Measurements from ENCODE around the gene SSBP3.

Gene SSBP3

DNA sequence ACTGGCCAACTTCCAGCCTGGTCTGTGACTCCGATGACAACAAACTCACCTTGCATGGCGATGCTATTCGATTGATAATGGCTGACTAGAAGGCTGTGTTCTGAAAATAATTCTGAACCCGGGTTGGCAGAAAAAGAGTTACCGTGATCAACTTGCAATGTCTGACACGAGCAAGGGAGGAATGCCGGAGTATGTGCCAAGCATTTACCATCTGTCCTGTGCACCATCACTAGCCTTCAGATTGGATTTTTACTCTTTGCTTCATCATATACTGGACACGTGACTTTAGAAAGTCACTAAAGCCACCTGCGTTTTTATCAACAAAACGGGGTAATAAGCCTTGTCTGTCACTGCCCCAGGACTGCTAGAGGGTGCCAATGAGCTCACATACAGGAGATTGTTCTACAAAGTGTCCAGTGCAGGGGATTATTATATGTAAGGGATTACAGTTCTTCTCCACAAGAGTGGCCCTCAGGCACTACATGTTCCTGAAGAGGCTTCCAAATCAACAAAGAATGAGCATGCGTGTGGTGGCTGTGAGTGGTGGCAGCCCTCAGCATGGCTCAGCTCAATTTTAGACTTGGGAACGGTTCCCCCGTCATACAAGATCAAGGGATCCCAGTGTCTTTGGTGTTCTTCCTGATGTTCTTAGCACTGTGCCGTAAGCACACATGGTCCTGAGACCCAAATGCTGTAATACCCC lies 35.8 kb downstream of the SSBP3 start:
- no peak for DNase-seq

DNA sequence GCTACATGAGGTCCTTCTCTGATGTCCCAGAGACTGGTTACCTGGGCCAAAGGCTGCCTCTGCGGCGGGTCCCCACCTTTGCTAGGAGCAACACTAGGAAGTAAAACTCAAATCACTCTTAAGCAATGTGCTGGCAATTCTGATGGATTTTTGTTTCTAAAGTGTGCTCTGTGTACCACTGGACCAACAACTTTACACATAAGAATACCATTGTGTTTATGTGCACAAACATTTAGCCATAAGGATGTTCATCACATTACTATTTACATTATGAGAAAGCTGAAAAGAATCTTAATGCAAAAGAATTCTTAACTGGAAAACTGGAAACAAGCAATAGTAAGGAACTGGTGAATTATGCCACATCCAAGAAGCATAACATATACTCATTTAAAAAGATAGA lies 38.6 kb downstream of the SSBP3 start:
- no peak for DNase-seq

DNA sequence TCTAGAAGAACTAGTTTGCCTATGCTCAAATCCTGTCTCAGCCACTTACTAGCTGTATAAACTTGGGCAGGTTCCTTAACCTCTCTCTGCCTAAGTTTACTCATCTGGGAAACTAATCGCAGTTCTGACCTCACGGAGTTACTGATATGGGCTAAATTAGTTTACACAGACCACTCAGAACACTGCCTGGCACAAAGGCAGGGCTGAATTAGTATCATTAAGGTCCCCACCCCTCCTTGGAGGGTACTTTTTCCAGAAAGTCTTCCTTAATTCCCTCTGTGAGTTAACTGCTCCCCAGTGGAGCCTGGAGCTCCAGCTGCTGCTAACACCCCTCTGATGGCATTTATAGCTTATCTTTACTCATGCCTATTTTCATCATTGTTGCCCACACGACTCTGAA lies 40.3 kb downstream of the SSBP3 start:
- no peak for DNase-seq

DNA sequence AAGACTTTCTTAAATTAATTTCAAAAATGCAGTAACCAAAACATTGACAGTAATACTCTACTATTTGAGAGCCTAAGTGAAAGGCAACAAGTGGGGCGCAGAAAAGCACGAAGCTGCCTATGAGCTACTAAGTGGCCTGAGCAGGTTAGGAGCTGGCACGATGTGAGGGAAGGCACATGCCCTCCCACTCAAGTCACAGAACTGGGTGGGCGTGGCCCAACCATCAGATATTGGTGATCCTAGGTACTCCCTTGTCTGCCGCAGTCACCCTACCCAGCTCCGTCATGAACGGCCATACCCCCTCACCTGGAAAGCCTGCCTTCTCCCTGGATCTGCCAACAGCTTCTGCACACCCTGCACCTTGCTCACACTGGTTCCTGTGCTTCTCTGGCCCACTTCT lies 40.8 kb downstream of the SSBP3 start:
- DNase-seq, result no peak

DNA sequence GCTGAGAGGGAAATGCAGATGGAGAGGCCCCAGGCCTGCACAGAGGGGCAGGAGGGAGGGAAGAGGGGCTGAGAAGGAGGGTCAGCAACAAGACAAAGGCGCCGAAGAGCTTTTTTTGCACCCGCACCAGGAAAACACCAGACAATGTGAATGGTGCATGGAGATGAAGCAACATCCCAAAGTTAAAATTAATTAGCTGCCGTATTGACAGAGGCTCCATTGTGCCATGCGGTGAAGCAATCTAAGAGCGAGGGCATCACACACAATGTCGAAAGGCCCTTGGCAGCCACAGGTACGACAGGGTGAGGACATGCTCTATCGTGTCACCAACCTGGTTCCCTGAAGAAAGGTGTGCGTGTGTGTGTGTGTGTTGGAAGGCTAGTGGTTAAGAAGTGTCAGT lies 41.2 kb downstream of the SSBP3 start:
- DNase-seq, result no peak

DNA sequence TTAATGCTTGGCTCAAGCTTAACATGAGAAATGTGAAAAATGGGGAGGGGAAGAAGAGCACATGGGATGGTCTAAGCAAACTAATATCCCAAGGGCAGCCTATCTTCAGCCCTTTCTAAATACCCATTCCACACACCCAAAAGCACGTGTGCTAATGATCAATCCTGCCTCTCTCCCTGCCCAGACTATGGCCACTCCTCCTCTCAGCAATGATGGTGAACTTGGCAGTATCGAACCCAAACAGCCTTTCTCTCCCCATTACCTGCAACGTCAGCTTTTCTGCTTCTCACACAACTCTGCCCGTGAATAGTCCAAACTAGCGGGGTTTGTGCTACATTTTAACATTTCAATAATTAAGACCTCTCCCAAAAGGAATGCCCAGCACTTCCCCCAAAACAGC lies 41.6 kb downstream of the SSBP3 start:
- no peak for DNase-seq

DNA sequence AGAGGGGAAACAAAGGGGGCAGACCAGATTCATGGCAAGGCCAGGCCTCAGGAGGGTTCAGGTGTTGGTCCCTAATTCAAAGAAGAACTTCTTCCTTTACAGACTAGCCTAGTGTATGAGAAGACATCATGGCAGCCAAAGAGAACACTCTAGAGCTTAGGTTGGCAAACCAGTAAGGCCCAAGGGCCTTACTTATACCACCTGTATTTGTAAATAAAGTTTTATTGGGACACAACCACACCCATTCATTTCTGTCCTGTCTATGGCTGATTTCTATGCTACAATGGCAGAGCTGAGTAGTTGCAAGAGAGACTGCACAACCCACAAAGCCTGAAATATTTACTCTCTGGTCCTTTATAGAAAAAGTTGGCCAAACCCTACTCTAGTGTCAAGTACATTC lies 42.3 kb downstream of the SSBP3 start:
- DNase-seq, result no peak

DNA sequence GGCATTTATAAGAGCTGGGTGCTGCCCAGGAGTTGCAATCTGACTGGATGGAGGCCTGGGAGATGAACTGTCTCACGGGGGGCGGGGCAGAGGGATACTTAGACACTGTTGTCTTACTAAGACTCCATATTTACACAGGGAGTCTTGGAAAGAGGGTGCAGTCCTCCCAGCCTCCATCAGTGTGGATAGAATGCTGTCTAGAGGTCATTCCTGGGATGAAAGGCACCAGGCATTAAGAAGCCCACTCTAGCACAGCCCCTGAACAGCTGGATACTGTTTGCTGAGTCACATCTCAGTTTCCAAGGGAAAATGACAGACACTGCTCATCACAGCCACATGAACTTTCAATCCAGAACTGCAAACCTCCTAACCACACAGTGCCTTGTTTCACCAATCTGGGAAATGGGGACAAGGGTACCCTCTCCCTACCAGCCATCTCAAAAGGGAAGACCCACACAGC lies 43.3 kb downstream of the SSBP3 start:
- no peak for DNase-seq

DNA sequence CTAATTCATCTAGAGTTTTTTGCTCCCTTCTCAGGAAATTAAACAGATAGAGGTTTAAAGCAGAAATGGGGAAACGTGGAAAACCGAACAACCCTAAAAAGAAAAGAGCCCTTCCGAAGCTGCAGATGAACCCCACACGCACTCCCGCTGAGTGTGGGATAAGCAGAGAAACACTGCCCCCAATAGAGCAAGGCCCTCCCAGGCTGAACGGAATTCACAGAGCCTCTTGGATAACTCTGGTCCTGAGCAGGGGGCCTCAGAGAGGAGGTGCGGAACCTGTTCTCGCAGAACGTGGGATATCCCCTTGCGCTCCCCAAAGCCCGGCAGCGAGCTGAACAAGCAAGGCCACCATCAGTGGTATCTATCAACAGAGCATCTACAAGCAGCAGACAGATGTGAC lies 44.9 kb downstream of the SSBP3 start:
- no peak for DNase-seq

DNA sequence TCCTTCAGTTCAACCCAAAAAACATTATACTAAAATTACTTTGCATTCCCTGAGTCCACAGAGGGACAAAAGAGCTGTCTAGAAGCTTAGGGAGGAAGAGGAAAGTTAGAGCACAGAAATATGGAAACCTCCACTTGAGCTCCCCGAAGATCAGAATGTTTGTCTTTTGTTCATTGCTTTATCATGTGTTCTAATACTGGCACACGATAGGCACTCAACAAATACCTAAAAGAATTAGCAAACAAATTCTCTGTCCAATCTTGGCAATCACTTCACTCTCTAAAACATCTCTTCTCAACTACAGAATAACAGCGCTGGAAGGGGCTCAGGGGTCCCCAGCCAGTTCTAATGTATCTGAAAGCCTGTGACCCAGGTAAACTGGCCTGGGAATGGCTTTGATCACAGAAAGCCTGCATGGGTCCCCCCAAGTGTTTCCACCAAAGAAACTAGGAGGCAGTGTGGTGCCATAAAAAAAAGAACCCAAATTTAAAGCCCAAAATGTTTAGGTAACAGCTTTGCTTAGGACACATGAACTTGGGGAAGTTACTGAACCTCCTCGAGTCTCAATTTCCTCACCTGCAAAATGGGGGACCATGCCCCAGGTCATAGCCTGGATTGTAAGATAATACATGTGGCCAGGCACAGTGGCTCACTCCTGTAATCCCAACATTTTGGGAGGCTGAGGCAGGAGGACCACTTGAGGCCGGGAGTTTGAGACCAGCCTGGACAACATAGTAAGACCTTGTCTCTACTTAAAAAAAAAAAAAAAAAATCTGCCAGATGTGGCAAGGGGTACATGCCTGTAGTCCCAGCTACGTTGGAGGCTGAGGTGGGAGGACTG lies 45.8 kb downstream of the SSBP3 start:
- DNase-seq, result no peak

DNA sequence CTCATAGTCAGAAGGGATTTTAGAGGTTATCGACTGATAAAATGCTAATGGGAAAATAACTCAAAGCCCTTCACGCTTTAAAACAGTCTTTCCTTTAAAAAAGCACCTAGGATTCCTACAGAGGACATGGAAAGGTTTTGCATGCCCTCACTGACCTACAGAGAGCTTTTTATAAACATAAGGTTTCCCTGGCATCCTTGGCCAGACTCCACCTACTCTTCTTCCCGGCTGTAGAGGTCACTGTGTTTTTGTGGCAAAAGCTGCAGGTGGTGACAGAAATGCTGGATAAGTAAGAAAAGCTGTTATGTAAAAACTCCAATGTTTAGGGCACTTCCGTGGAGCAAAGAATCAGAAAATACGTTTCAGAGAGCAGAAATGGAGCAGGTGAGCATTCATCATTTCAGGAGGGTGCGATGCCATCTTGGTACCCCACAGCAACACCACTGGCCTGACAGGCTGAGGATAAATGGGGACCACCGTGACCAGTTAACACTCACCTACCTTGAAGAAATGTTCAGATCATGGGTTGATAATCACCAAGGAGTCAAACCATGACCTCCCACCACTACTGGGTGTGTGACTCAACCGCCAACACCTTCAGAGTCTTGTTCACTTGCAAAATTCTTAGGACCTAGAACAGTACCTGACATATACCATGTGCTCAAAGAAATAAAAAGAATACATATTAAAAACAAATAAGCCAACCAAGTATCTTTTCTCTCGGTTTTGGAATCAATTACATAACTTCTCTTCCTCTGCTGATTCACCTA lies 46.6 kb downstream of the SSBP3 start:
- no peak for DNase-seq

DNA sequence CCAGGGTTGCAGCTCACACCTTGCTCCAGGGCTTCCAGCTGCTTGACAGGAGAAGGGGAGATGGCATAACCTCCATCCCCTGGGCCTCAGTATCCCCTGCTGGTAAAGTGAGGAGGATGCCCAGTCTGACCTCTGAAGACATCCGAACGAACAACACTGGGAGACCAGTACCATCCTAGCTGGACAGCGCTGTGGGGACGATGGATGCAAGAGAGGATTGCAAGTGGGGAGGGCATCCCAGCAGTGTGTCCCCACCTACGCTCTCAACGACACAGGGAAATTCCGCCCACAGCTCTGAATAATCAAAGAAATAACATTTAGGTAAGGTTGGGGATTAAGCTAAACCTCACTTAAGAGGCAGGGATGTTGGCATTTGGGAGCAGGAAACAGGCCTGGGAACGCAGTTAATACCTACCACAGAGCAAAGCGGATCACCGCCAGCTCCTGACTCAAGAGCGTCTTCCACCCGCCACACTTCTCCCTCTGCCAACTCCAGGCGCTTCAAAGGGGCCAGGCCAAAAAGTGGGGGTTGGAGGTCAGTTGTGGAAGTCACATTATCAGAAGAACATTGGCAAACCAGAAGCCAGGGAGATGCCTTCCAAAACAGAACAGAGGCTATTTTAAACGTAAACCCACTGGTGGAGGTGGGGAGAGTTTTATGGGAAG lies 47.6 kb downstream of the SSBP3 start:
- DNase-seq, result no peak

DNA sequence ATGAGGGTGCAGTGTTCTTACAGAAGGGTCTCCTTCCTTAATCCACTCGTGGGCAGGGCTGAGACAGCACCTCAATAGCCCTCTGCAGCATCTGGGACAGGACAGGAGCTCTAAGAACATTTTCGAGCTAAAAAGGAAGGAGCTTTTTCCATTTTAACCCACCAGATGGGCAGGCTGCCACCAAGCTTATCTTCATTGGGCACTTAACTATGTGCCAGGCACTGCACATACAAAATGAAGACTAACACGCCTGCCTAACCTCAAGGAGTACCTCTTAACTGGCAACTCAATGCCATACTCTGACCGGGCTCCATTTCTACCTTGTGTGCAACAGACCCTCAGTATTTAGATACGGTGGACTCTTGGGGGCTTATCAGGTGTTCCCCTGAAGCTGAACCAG lies 48.2 kb downstream of the SSBP3 start:
- no peak for DNase-seq

DNA sequence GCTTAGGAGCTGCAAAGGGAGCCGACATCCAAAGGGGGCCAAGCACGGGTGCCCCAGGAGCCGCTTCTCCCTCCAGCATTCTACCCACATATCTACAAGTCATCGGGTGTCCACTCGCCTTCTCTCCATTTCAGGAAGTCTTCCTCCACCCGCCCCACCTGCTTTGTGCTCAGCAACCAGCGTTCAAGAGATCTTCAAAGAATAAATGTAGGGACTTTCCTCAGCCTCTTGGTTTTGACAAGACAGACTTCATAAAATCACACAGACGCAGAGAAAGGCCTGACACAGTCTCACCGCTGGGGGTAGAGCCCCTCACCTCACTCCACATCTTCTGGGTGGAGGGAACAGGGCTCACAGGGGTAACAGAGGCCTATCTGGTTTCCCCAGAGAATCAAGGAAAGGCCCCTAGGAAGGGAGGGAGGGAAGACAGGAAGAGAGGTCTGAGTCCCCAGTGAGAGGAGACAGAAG lies 49.5 kb downstream of the SSBP3 start:
- no peak for DNase-seq

DNA sequence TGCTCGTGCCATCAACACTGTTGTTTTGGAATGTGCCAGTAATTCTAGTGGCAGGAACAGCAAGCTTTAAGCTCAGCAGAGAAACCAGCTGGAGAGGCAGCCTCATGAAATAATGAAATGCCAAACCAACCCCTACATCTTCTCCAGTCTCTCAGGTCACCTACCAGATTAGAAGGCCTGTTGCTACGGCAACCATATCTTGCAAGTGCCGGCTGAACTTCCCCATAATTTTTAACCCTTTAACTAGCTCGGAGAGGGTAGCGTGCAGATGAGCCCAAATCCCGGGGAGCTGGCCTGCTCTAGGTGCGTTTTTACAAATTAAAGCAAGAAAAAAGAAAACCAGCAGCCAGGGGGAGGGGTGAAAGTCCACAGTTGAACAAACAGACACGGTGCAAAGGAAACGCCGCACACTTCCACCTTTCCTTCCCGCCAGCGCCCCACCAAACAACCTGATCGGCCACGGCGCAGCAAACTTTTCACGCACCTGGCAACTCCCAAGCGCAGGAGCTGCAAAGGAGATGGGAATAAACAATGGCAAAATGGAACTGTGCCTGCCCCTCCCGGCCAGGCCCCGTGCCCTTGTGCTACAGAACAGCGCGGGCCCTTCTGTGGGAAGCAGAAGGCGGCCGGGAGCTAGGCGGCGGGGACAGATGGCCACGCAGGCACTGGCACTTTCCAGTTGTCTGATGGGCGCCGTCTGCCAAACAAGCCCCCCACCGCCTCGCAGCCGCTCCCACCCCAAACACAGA lies 50.1 kb downstream of the SSBP3 start:
- DNase-seq, result no peak

DNA sequence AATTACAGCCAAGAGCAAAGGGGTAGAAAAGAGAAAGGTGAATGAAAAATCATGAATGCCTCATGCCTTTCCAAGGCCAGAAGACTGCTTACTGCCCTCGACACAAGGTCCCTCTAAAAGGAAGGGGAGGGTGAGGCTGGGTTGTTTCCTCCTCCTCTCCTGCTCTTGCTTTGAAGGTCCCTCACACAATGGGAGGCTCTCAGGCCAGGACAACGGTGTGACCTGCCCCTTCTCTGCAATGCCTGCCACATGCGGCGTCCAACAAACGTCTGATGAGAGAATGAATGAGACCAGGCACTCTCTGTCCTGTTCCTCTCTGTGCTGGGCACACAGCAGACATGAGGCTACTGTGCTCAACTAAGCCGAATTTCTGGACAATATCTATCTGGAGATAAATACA lies 51.3 kb downstream of the SSBP3 start:
- no peak for DNase-seq

DNA sequence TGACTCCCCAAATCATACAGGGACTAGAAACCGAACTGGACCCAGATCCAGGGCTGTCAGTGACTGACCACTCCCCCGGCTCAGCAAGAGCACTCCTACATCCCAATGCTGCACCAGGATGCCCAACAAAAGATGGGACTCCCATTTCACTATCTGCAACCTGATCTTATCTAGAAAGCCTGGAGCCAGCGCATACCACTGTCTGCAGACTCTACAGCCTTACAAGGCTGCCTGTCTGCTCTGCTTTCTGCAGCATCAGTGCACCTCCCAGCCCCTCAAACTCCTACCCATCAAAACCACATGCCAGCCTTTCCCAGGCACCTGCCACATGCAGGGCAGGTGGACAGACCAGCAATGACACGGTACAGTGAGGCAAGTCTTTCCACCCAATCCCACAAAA lies 52.2 kb downstream of the SSBP3 start:
- DNase-seq, result no peak

DNA sequence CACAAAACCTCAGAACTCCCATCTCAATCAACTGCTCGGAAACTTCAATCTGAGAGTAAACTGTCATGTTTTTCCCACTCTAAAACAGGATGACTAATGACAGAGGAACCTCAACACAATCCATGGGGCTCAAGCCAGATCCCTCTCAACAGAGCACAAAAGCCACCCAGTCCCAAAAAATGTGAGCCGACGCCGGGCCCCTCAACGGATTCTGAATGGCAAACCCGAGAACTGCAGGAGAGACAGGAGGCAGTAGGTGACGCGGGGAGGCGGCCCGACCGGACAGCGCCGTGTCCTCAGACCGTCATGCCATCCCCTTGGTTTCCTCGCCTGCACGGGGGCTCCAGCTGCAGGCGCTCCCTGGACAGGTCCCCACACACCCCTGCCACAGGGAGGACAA lies 53.4 kb downstream of the SSBP3 start:
- no peak for DNase-seq

DNA sequence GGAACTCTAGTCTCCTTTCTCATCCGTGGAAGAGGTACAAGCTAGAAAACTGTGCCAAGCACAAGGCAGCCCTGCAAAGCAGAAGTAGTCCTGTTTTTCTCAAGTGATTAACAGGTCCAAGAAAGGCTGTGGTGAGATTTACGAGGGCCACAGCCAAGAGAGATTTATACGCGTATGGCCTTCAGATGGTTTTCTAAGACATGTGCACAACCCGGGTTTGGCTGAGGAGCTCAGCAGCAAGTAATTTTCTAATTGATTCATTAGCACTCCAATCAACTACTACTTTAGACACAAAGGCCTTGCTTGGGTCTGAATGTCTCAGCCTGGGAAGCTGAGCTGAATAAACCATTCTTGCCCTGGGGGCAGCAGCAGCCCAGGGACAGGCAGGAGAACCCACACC lies 55.8 kb downstream of the SSBP3 start:
- no peak for DNase-seq

DNA sequence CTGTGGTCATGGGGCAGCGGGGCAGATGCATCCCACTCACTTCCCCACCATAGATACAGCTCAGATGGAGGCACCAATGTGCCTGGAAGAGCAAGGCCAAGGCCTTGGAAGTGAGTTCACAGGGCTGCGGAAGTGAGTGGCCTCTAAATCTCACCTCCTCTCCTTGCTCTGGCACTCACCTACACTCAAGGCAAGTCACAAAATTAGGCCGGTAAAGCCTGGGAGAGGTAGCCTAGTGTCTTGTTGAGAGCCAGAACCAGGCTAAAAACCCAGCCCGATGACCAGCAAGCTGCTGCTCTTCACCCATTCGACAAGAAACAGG lies 57.5 kb downstream of the SSBP3 start:
- no peak for DNase-seq

DNA sequence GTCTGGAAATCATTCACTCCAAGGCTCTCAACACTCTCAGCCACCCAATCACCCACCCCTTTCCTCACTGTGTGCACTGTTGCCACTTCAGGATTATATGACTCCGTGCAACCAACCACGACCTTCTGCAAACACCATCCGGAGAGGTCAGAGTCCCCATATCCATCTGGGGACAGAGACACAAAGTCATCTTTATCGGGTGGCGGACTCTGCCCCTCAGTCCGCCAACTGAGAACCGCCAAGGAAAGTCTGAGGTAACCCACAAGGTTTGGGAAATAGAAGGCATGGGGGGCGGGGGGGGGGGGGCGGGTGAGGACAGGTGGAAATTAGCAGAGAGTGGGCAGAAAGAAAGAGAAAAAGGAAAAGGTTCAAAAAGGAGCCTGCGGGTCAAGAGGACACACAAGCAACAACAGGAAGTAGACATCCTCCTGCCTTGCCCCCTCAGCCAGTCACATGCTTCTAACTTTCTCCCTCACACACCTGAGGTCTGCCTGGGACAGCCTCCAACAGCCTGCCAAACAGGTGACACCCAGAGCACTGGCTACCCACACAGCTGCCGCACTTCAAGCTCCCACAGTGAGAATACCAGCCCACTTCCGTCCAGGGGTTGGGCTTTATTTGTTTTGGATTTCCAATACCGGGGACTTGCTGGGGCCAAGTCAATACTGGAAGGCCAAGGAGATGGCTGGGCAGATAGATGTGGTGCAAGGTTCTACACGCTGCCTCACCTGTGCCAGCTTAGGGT lies 58.1 kb downstream of the SSBP3 start:
- no peak for DNase-seq
